ENCODE data around the gene ILK. TPM values are rescaled to one million over a fixed set of nuclear protein-coding genes. Genes with fewer than 3 reads are reported as not detected.

The ILK gene
- total and polyA plus RNA-seq, 10 of the 15 experiments (the other 5 are each of a cell fraction or from before 2014, with no cell fraction given): 51.8 to 163 (median 92.0) TPM

DNA sequence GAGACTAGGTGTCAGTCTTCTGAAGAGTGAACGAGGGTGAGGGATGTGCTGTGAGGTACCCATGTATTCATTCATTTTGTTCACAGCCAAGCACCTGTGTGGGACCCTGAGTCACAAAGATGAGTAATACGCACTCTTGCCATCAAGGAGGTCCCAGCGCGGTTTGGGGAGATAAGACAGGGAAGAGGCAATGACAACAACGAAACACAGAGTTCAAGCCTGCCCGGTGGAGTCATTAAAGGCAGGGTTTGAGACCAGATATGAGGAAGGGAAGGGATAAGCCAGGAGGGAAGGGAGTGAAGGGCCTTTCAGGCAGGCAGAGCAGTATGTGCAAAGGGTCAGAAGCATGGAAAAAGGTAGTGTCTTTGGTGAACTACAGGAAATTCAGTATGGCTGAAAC lies 47.4 kb downstream of the ILK start:
- BruUV-seq (replicated peaks): no TSS peak
- H3K9ac ChIP-seq (ENCODE audit: control insufficient read depth, insufficient read depth, low read length): no peak overlapping the region
- H3K4me2 ChIP-seq (ENCODE audit: control insufficient read depth, insufficient read depth): no peak overlapping the region
- H3K27me3 ChIP-seq (replicated peaks in 1 of 2; ENCODE audit: control insufficient read depth in 2 of 2, insufficient read depth in 2 of 2, low read length in 1 of 2): peaks cover 0 to 3% of the 10 kb centered on the region in 2 experiments; a peak in 3 of 4 replicates
- 51% methylated on average over 6 of the region's 6 CpGs for WGBS (ENCODE audit: insufficient coverage, insufficient replicate concordance, low lambda C conversion rate, missing lambda C conversion rate)
- no peaks in the 10 kb centered on the region for H3K79me2 ChIP-seq (ENCODE audit: control insufficient read depth, insufficient read depth, low read length)
- intact Hi-C loops (cut with micrococcal nuclease; ENCODE audit: unreplicated experiment): no loop called here
- POLR2A ChIA-PET: no interaction called here
- H3K36me3 ChIP-seq (ENCODE audit: control insufficient read depth in 2 of 2, insufficient read depth in 2 of 2, low read length in 1 of 2): no peaks in the 10 kb centered on the region
- RAD21 ChIA-PET (ENCODE audit: unreplicated experiment): no interaction called here
- no peak overlapping the region for H3K4me3 ChIP-seq
- ATAC-seq (no peak), FAIRE-seq (no peak), DNase-seq (ENCODE audit: low read depth, low spot score) (no peak)
- CTCF ChIA-PET: interaction anchor here (4.7 kb wide), 1 partner anchor 8 kb away, joined by 22 read pairs; no protein-coding TSS in a partner anchor
- H2AFZ ChIP-seq (ENCODE audit: control insufficient read depth, low read depth, low read length): no peak overlapping the region
- in situ Hi-C loops (cut with MboI): no loop called here
- TF ChIP-seq CREM (IDR thresholded peaks at IDR 0.05; ENCODE audit: low read depth) (no peak), POLR2AphosphoS2 (IDR thresholded peaks at IDR 0.05; ENCODE audit: low read depth, low read length) (no peak), PAX8 (IDR thresholded peaks at IDR 0.05) (no peak), SMC3 (IDR thresholded peaks at IDR 0.05; ENCODE audit: borderline replicate concordance, low read length) (no peak), NFYB (IDR thresholded peaks at IDR 0.05; ENCODE audit: insufficient read depth, low read depth, low read length) (no peak), JUND (IDR thresholded peaks at IDR 0.05; ENCODE audit: low read depth, low read length) (no peak), POLR2A (IDR thresholded peaks at IDR 0.05; ENCODE audit: low read depth, low read length) (no peak), CHD1 (IDR thresholded peaks at IDR 0.05; ENCODE audit: low read depth, low read length) (no peak), IKZF2 (IDR thresholded peaks at IDR 0.05) (no peak), SRF (IDR thresholded peaks at IDR 0.05; ENCODE audit: low read depth in 2 of 2, low read length in 2 of 2) (no peak), EED (IDR thresholded peaks at IDR 0.05; ENCODE audit: low read depth) (no peak), MLLT1 (IDR thresholded peaks at IDR 0.05) (no peak), NBN (IDR thresholded peaks at IDR 0.05) (no peak), DPF2 (IDR thresholded peaks at IDR 0.05) (no peak), HCFC1 (IDR thresholded peaks at IDR 0.05; ENCODE audit: low read length) (no peak), ZBTB40 (IDR thresholded peaks at IDR 0.05; ENCODE audit: borderline replicate concordance) (no peak)
- TF ChIP-seq, protein P1, sequence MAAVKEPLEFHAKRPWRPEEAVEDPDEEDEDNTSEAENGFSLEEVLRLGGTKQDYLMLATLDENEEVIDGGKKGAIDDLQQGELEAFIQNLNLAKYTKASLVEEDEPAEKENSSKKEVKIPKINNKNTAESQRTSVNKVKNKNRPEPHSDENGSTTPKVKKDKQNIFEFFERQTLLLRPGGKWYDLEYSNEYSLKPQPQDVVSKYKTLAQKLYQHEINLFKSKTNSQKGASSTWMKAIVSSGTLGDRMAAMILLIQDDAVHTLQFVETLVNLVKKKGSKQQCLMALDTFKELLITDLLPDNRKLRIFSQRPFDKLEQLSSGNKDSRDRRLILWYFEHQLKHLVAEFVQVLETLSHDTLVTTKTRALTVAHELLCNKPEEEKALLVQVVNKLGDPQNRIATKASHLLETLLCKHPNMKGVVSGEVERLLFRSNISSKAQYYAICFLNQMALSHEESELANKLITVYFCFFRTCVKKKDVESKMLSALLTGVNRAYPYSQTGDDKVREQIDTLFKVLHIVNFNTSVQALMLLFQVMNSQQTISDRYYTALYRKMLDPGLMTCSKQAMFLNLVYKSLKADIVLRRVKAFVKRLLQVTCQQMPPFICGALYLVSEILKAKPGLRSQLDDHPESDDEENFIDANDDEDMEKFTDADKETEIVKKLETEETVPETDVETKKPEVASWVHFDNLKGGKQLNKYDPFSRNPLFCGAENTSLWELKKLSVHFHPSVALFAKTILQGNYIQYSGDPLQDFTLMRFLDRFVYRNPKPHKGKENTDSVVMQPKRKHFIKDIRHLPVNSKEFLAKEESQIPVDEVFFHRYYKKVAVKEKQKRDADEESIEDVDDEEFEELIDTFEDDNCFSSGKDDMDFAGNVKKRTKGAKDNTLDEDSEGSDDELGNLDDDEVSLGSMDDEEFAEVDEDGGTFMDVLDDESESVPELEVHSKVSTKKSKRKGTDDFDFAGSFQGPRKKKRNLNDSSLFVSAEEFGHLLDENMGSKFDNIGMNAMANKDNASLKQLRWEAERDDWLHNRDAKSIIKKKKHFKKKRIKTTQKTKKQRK (IDR thresholded peaks at IDR 0.05; ENCODE audit: low read depth, low read length): no peak
- no peaks in the 10 kb centered on the region for H4K20me1 ChIP-seq (ENCODE audit: control insufficient read depth, insufficient read depth)
- no peaks in the 10 kb centered on the region for H3K9me3 ChIP-seq (replicated peaks; ENCODE audit: control insufficient read depth, insufficient read depth, low read length)
- H3K27ac ChIP-seq (ENCODE audit: control insufficient read depth, insufficient read depth): no peak overlapping the region
- H3K4me1 ChIP-seq (ENCODE audit: control insufficient read depth, insufficient read depth, low read length): peaks cover 15% of the 10 kb centered on the region
- SMC1A ChIA-PET (ENCODE audit: uncharacterized antibody, unreplicated experiment): interaction anchor here (1.4 kb wide), 1 partner anchor 31 kb away, joined by 3 read pairs; the partner anchor contains the start of gene TPP1

All from GM12878 (cell line).